Keratinocyte (primary cell): ENCODE measurements around the gene INSYN2A.

Experiments
- EZH2 ChIP-seq: IDR thresholded peaks from one replicate; pipeline ENCODE4 v1.6.1; 2012; ENCODE audit warnings: inconsistent platforms, mild to moderate bottlenecking, low read length, moderate library complexity
- TF ChIP-seq, protein P1 (sequence below), 3 experiments: IDR thresholded peaks in 1 of 3; conservative IDR thresholded peaks in 1 of 3; optimal IDR thresholded peaks in 1 of 3; 2 replicates in 2 of 3; 3 replicates in 1 of 3; pipeline versions ENCODE3 to v1.5.1; 2011; ENCODE audit warnings: low read length in 3 of 3, mild to moderate bottlenecking in 3 of 3, moderate library complexity in 2 of 3, control low read depth in 1 of 3, inconsistent platforms in 1 of 3; ENCODE audit not compliant: insufficient read depth in 2 of 3; ENCODE audit errors: extremely low read depth in 1 of 3

GRCh38 chr10:127148933-127149220 is 47.5 kb downstream of the INSYN2A start:
- TF ChIP-seq, protein P1, sequence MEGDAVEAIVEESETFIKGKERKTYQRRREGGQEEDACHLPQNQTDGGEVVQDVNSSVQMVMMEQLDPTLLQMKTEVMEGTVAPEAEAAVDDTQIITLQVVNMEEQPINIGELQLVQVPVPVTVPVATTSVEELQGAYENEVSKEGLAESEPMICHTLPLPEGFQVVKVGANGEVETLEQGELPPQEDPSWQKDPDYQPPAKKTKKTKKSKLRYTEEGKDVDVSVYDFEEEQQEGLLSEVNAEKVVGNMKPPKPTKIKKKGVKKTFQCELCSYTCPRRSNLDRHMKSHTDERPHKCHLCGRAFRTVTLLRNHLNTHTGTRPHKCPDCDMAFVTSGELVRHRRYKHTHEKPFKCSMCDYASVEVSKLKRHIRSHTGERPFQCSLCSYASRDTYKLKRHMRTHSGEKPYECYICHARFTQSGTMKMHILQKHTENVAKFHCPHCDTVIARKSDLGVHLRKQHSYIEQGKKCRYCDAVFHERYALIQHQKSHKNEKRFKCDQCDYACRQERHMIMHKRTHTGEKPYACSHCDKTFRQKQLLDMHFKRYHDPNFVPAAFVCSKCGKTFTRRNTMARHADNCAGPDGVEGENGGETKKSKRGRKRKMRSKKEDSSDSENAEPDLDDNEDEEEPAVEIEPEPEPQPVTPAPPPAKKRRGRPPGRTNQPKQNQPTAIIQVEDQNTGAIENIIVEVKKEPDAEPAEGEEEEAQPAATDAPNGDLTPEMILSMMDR (optimal IDR thresholded peaks at IDR 0.05 in 1 of 3, IDR thresholded peaks at IDR 0.05 in 1 of 3, conservative IDR thresholded peaks at IDR 0.05 in 1 of 3; ENCODE audit: extremely low read depth in 1 of 3, insufficient read depth in 2 of 3, low read length in 3 of 3), result no peak
- no peak for TF ChIP-seq EZH2
